Stimulated activated effector memory CD8-positive, alpha-beta T cell treated with anti-CD3 and anti-CD28 coated beads, Interleukin-12 subunit alpha, Interleukin-12 subunit beta, amount 100 ng/mL, for 72 hours (primary cell): ENCODE data around the gene RPS5.

Experiments used
- ATAC-seq: fragments of 150-1000 bp; cut with Tn5 transposase; 2 replicates; pipeline ENCODE4 v1.10.0; 2021
- DNase-seq, 2 donors: peaks; one replicate each; pipeline ENCODE4 v3.0.0; 2021 to 2022; ENCODE audit warnings: low spot score in 2 of 2
- H3K27ac Mint-ChIP-seq: one replicate; pipeline ENCODE4 v1.8.0; 2022; ENCODE audit warnings: mild to moderate bottlenecking, mixed read lengths
- H3K36me3 Mint-ChIP-seq: one replicate; pipeline ENCODE4 v1.8.0; 2022; ENCODE audit warnings: mild to moderate bottlenecking, mixed read lengths
- H3K4me1 Mint-ChIP-seq: one replicate; pipeline ENCODE4 v1.8.0; 2022; ENCODE audit warnings: mixed read lengths
- H3K4me3 Mint-ChIP-seq: one replicate; pipeline ENCODE4 v1.8.0; 2022; ENCODE audit warnings: mild to moderate bottlenecking, mixed read lengths
- H3K9me3 Mint-ChIP-seq: one replicate; pipeline ENCODE4 v1.8.0; 2022; ENCODE audit warnings: mixed read lengths

RPS5 gene

GRCh38 chr19:58353717-58354477 is 33.2 kb upstream of the RPS5 start:
- H3K9me3 Mint-ChIP-seq = no peaks in the 10 kb centered on the region
- H3K27ac Mint-ChIP-seq = no peak overlapping the region
- no peak for ATAC-seq
- H3K36me3 Mint-ChIP-seq = peaks cover 19% of the 10 kb centered on the region
- no peak for DNase-seq
- no peak overlapping the region for H3K4me3 Mint-ChIP-seq
- peaks cover 19% of the 10 kb centered on the region for H3K4me1 Mint-ChIP-seq

GRCh38 chr19:58354478-58355030 is 32.5 kb upstream of the RPS5 start:
- Mint-ChIP-seq H3K36me3 (peaks cover 15% of the 10 kb centered on the region), H3K4me3 (no peak overlapping the region), H3K27ac (no peak overlapping the region), H3K9me3 (no peaks in the 10 kb centered on the region), H3K4me1 (peaks cover 14% of the 10 kb centered on the region)
- DNase-seq (no peak), ATAC-seq (no peak)

GRCh38 chr19:58355215-58355796 is 31.8 kb upstream of the RPS5 start:
- ATAC-seq = no peak
- H3K4me3 Mint-ChIP-seq = no peak overlapping the region
- H3K9me3 Mint-ChIP-seq = no peaks in the 10 kb centered on the region

GRCh38 chr19:58355908-58356765 is 30.9 kb upstream of the RPS5 start:
- Mint-ChIP-seq H3K9me3 (no peaks in the 10 kb centered on the region), H3K36me3 (peaks cover 10% of the 10 kb centered on the region), H3K4me1 (peaks cover 10% of the 10 kb centered on the region), H3K4me3 (peak overlapping the region; percentile 43), H3K27ac (no peak overlapping the region)
- ATAC-seq (peak; percentile 61), DNase-seq (no peak)

More at GRCh38 chr19:58355215-58355796, 31.8 kb upstream of the RPS5 start:
- H3K4me1 Mint-ChIP-seq = peaks cover 11% of the 10 kb centered on the region
- peaks cover 10% of the 10 kb centered on the region for H3K36me3 Mint-ChIP-seq
- DNase-seq = no peak
- H3K27ac Mint-ChIP-seq = no peak overlapping the region

DNA sequence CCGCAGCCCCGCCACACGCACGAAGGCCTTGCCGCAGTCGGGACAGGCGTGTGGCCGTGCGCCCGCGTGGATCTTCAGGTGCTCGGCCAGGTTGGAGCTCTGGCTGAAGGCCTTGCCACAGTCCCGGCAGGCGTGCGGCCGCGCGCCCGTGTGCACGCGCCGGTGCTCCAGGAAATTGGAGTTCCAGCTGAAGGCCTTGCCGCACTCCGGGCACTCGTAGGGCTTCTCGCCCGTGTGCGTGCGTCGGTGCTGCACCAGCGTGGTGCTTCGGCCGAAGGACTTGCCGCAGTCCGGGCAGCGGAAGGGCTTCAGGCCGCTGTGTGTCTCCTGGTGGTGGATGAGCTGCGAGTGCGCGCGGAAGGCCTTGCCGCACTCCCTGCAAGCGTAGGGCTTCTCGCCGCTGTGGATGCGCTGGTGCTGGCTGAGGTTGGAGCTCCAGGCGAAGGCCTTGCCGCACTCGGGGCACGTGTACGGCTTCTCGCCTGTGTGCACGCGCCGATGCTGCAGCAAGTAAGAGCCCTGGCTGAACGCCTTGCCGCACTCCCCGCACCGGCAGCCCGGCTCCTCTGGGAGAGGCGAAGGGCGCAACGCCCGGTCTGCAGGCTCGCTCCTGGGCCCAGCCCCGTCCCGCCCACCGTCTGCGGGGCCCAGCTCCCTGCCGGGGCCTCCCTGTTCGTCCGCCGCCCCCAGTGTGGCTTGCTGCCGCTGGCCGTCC is 30.1 kb upstream of the RPS5 start:
- H3K4me1 Mint-ChIP-seq = peaks cover 11% of the 10 kb centered on the region
- no peaks in the 10 kb centered on the region for H3K9me3 Mint-ChIP-seq
- H3K27ac Mint-ChIP-seq = no peak overlapping the region
- peaks cover 7% of the 10 kb centered on the region for H3K36me3 Mint-ChIP-seq
- no peak for DNase-seq
- ATAC-seq = no peak
- H3K4me3 Mint-ChIP-seq = peak overlapping the region; percentile 43

- no peak for DNase-seq
- Mint-ChIP-seq H3K27ac (no peak overlapping the region), H3K36me3 (peaks cover 10% of the 10 kb centered on the region), H3K4me1 (peaks cover 9% of the 10 kb centered on the region), H3K9me3 (no peaks in the 10 kb centered on the region), H3K4me3 (peak overlapping the region; percentile 43)
- ATAC-seq = no peak
These were observed 29.5 kb upstream of the RPS5 start for GRCh38 chr19:58357481-58358145.

DNA sequence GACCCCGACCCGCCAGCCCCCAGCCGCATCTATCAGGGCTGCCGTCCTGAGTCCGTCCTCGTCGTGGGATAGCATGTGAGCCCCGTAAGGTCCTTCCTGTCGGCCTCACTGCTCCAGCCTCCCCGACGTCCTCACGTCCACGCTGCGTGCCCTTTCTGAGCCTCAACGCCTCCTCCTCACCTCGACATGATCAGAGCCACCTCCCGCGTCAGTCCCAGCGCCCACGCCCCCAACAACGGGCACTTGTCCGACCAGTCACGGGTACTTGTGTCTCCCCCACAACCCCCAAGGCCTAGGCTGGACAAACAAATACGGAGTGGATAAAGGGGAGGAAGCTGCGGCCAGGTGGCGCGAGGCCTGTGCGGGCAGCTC is 25.2 kb upstream of the RPS5 start:
- Mint-ChIP-seq H3K36me3 (peaks cover 13% of the 10 kb centered on the region), H3K27ac (peak overlapping the region; percentile 97), H3K4me1 (peaks cover 13% of the 10 kb centered on the region), H3K9me3 (no peaks in the 10 kb centered on the region), H3K4me3 (peak overlapping the region; percentile 93)
- ATAC-seq (peak; percentile 27), DNase-seq (peak in 1 of 2 donors; percentile 40)

- Mint-ChIP-seq H3K9me3 (no peaks in the 10 kb centered on the region), H3K4me3 (peak within 1 kb of the TSS; percentile 93), H3K27ac (peak within 1 kb of the TSS; percentile 97), H3K36me3 (peaks cover 13% of the 10 kb centered on the region), H3K4me1 (peaks cover 13% of the 10 kb centered on the region)
- DNase-seq (peak; percentile 93 to 98), ATAC-seq (peak; percentile 95)
These were observed 24.6 kb upstream of the RPS5 start, which contains the start of gene ZNF497 for GRCh38 chr19:58362272-58362994. Gene ZNF497, minus strand, starts transcription at chr19:58362751. Its CDS starts 5,116 bp downstream, at chr19:58357635.

DNA sequence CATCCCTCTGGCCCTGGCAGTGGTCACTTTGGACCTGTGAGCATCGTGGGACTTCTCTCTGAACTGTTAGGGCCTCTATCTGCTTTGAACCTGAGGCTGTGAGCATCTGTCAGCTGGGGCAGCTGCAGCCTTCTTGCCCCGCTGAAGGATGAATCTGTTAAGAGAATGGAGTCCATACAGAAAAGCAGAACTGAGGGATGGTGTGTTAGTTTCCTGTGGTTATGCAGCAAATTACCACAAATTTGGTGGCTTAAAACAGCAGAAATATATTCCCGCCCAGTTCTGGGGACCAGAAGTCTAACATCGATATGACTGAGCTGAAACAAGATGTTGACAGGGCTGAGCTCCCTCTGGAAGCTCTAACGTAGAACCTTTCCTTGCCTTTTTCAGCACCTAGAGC is 22.9 kb upstream of the RPS5 start:
- H3K27ac Mint-ChIP-seq = no peak overlapping the region
- peaks cover 13% of the 10 kb centered on the region for H3K4me1 Mint-ChIP-seq
- no peak overlapping the region for H3K4me3 Mint-ChIP-seq
- ATAC-seq (no peak), DNase-seq (no peak)
- peaks cover 13% of the 10 kb centered on the region for H3K36me3 Mint-ChIP-seq
- H3K9me3 Mint-ChIP-seq = no peaks in the 10 kb centered on the region

GRCh38 chr19:58366585-58367430 is 20.3 kb upstream of the RPS5 start:
- H3K36me3 Mint-ChIP-seq = peaks cover 12% of the 10 kb centered on the region
- H3K9me3 Mint-ChIP-seq = no peaks in the 10 kb centered on the region
- no peak overlapping the region for H3K4me3 Mint-ChIP-seq
- DNase-seq = no peak
- peaks cover 10% of the 10 kb centered on the region for H3K4me1 Mint-ChIP-seq
- no peak for ATAC-seq
- H3K27ac Mint-ChIP-seq = no peak overlapping the region

DNA sequence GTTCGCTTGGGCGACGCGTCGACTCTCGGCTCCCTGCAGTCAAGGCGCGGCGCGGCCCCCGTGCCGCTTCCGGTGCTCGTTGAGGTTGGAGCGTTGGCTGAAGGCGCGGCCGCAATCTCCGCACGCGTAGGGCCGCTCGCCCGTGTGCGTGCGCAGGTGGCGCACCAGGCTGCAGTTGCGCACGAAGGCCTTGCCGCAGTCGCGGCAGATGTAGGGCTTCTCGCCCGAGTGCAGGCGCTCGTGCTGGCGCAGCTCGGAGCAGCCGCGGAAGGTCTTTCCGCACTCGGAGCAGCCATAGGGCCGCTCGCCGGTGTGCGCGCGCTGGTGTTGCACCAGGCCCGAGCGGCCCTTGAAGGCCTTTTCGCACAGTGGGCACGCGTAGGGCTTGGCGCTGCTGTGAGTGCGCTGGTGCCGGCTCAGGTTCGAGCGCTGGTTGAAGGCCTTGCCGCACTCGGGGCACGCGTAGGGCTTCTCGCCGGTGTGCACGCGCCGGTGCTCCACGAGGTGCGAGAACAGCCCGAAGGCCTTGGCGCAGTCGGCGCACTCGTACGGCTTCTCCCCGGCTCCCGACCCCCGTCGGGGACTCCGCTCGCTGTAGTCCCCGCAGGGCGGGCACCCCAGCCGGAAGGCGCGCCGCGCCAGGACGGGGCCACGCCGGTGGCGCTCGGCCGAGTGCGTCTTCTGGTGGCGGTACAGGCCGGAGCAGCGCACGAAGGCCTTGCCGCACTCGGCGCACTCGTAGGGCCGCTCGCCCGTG is 19.2 kb upstream of the RPS5 start:
- ATAC-seq = no peak
- H3K4me3 Mint-ChIP-seq = no peak overlapping the region
- H3K4me1 Mint-ChIP-seq = peaks cover 2% of the 10 kb centered on the region
- H3K27ac Mint-ChIP-seq = no peak overlapping the region
- DNase-seq = no peak
- H3K36me3 Mint-ChIP-seq = peaks cover 1% of the 10 kb centered on the region
- no peaks in the 10 kb centered on the region for H3K9me3 Mint-ChIP-seq

GRCh38 chr19:58368561-58369360 is 18.3 kb upstream of the RPS5 start:
- ATAC-seq (no peak), DNase-seq (no peak)
- H3K4me1 Mint-ChIP-seq = no peaks in the 10 kb centered on the region
- H3K4me3 Mint-ChIP-seq = no peak overlapping the region
- no peak overlapping the region for H3K27ac Mint-ChIP-seq
- H3K36me3 Mint-ChIP-seq = no peaks in the 10 kb centered on the region
- H3K9me3 Mint-ChIP-seq = no peaks in the 10 kb centered on the region
